Colonic mucosa (tissue), 4 donors: ENCODE data around the gene FBXL12. TPM values are rescaled to one million over a fixed set of nuclear protein-coding genes. Genes with fewer than 3 reads are reported as not detected.
A peak's percentile ranks its signal among the peaks of the same experiment; 100 is the strongest.

Source experiments
- DNase-seq: peaks from one replicate; pipeline ENCODE4 v3.0.0-alpha.2; 2020
- H3K27ac ChIP-seq: fragments of 200-600 bp; one replicate; pipeline ENCODE4 v1.8.0; 2021
- H3K27me3 ChIP-seq: fragments of 200-600 bp; one replicate; pipeline ENCODE4 v1.8.0; 2021
- H3K36me3 ChIP-seq: fragments of 200-600 bp; one replicate; pipeline ENCODE4 v1.8.0; 2021
- H3K4me1 ChIP-seq: fragments of 200-600 bp; one replicate; pipeline ENCODE4 v1.8.0; 2021; ENCODE audit warnings: mild to moderate bottlenecking
- H3K4me3 ChIP-seq: fragments of 200-600 bp; one replicate; pipeline ENCODE4 v1.8.0; 2021
- H3K9ac ChIP-seq, 2 donors: one replicate each; pipeline ENCODE4 v1.7.0; 2013; ENCODE audit warnings: control low read depth in 2 of 2, low read depth in 2 of 2, low read length in 2 of 2
- H3K9me3 ChIP-seq: fragments of 200-600 bp; one replicate; pipeline ENCODE4 v1.8.0; 2021
- intact Hi-C: fragments of 100-400 bp; cut with DNase I; formaldehyde crosslinking; loops from one replicate; pipeline ENCODE4 v1.14.1; 2022
- total RNA-seq, 2 donors: library from RNA; stranded (reverse); fragmentation: NEBNext Ultra II Directional in 1 of 2; extraction: Animal tissue kit (Norgen Biotek cat#: 25700) in 1 of 2; gene quantifications; one replicate each; pipeline ENCODE4 v1.2.1, GENCODE V29; 2021
- TF ChIP-seq, protein P1 (sequence below): fragments of 200-600 bp; IDR thresholded peaks from one replicate; pipeline ENCODE4 v1.8.0; 2022; ENCODE audit warnings: antibody characterized with exemption, mild to moderate bottlenecking
- donor health status: healthy.
- donor health status: DM: no; HTN: no; CAD: no.
- donor health status: DM: no; HTN: no; CAD: no.

Gene FBXL12
- total RNA-seq, 2 donors from 2014 or later = 30.5 to 30.7 TPM

DNA sequence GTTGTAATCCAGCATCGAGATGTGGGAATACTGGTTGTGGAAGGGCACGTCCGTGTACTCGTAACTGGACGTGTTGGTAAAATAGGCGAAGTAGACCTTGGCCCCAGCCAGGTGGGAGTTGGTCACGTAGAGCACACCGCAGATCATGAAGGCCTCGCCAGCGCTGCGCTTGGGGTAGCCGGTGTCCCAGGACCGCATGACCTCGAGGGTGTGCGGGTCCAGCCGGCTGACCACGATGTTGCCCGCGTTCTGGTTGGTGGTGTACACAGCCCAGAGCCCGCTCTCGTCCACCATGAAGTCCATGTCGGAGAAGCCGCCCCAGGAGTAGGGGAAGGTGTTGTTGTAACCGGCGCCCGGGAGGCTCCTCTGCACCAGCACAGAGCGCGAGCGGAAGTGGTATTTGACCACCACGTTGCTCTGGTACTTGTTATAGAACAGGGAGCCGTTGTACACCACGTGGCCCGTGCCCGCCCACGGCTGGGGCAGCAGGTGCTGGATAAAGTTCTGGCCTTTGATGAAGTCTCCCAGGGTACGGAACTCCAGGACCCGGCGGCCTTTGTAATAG, 35.5 kb upstream of the FBXL12 start:
- DNase-seq = no peak
- H3K9ac ChIP-seq = no peak overlapping the region
- H3K9me3 ChIP-seq = no peaks in the 10 kb centered on the region

DNA sequence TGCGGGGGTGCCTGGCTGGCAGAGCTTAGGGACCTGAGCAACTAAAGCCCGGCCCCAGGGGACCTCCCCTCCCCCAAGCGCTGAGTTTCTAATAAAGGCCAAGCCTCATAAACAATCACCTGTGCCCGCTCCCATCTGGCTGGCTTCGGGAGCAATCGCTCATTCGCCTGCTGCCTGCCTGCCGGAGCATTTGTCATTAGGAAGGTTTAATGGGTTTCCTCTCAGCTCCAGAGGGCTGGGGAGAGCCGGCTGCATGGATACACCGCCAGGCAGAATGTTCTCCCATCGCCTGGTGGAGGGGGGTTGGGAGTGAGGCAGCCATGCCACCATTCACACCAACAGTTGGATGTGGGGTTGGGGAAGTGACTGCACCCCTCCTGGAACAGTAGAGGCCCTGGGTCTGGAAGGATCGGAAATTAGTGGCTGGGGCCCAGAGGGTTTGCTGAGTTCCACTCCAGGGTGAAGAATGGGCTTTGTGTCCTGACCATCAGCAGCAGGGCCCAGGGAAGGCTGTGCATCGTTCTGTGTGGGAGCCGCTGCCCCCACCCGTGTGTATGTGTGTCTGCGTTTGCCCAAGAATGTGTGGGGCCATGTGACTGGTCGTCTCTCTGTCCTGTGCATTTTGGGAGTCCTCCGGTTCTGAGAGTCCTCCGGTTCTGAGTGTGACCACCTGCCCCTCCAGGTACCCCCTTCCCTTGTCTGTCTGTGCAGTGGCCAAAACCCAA, 31.5 kb upstream of the FBXL12 start:
- H3K36me3 ChIP-seq = no peaks in the 10 kb centered on the region
- H3K4me3 ChIP-seq = no peak overlapping the region
- H3K9me3 ChIP-seq = no peaks in the 10 kb centered on the region
- H3K9ac ChIP-seq = no peak overlapping the region
- DNase-seq = no peak
- TF ChIP-seq, protein P1, sequence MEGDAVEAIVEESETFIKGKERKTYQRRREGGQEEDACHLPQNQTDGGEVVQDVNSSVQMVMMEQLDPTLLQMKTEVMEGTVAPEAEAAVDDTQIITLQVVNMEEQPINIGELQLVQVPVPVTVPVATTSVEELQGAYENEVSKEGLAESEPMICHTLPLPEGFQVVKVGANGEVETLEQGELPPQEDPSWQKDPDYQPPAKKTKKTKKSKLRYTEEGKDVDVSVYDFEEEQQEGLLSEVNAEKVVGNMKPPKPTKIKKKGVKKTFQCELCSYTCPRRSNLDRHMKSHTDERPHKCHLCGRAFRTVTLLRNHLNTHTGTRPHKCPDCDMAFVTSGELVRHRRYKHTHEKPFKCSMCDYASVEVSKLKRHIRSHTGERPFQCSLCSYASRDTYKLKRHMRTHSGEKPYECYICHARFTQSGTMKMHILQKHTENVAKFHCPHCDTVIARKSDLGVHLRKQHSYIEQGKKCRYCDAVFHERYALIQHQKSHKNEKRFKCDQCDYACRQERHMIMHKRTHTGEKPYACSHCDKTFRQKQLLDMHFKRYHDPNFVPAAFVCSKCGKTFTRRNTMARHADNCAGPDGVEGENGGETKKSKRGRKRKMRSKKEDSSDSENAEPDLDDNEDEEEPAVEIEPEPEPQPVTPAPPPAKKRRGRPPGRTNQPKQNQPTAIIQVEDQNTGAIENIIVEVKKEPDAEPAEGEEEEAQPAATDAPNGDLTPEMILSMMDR = no peak
- intact Hi-C loops = no loop called here
- H3K27ac ChIP-seq = no peak overlapping the region
- no peaks in the 10 kb centered on the region for H3K4me1 ChIP-seq
- H3K27me3 ChIP-seq = no peaks in the 10 kb centered on the region

More for the DNA sequence above, 35.5 kb upstream of the FBXL12 start:
- no peak overlapping the region for H3K4me3 ChIP-seq
- no peaks in the 10 kb centered on the region for H3K27me3 ChIP-seq
- no peak overlapping the region for H3K27ac ChIP-seq
- no peaks in the 10 kb centered on the region for H3K36me3 ChIP-seq
- intact Hi-C loops = no loop called here
- no peaks in the 10 kb centered on the region for H3K4me1 ChIP-seq
- TF ChIP-seq, protein P1 = no peak

DNA sequence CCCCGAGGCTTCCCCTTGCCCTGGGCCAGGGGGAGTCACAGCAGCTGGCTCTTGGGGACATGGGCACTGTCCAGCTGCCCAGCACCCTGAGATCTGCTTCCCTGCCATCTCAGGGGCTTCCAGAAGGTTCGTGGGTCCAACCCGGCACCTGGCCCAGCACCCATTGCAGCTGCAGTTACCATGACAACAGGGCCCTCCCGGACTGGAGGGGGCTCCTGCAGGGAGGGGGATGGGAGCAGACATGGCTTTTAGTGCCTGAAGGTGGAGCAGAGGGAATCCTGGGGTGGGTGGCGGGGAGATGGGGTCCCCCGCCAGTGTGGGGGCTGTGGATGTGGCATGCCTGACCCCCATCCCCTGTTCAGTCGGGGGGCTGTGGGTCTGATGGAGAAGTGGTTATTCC, 30.9 kb upstream of the FBXL12 start:
- intact Hi-C loops = loop anchor here (2.0 kb wide), 1 partner anchor 65 kb away; no protein-coding TSS in a partner anchor
- no peaks in the 10 kb centered on the region for H3K9me3 ChIP-seq
- H3K4me3 ChIP-seq = no peak overlapping the region
- no peaks in the 10 kb centered on the region for H3K36me3 ChIP-seq
- no peak overlapping the region for H3K9ac ChIP-seq
- no peaks in the 10 kb centered on the region for H3K27me3 ChIP-seq
- TF ChIP-seq, protein P1 = no peak
- H3K27ac ChIP-seq = no peak overlapping the region
- H3K4me1 ChIP-seq = no peaks in the 10 kb centered on the region
- no peak for DNase-seq

DNA sequence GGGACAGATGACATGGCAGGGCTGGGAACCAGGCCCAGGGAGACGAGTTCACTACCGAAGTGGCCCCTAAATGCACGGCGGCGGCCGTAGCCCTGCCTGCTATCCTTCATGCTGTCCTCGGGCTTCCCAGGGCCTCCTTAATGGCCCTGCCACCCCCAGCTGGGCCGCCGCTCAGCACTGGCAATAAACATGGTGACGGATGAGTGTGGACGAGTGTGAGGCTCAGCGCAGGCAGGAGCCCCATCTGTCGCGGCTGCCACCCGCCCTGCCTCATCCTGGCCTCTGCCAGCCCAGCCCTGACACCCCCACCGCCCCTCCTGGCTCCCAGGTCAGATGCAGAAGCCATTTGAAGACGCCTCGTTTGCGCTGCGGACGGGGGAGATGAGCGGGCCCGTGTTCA, 29.9 kb upstream of the FBXL12 start:
- intact Hi-C loops = loop anchor here (2.0 kb wide), 1 partner anchor 66 kb away; no protein-coding TSS in a partner anchor
- no peak for DNase-seq
- Histone ChIP-seq H3K4me1 (no peaks in the 10 kb centered on the region), H3K4me3 (no peak overlapping the region), H3K36me3 (peaks cover 5% of the 10 kb centered on the region), H3K9me3 (no peaks in the 10 kb centered on the region), H3K27ac (no peak overlapping the region), H3K9ac (no peak overlapping the region), H3K27me3 (no peaks in the 10 kb centered on the region)
- TF ChIP-seq, protein P1 = no peak

DNA sequence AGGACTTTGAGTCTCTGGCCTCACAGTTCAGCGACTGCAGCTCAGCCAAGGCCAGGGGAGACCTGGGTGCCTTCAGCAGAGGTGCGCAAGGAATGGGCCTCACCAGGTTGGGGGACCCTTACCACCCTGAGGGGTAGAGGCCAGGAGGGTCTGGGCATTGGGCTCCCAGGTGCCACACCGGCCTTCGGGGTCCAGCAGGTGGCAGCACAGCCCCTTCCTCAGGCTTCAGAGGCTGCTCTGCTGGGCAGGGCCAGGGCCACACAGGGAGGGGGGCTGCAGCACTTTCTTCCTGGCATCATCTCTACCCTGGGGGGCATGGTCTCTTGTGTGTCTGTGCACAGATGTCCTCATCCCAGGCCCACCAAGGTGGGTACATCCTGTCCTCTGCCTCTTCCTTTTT, 29.2 kb upstream of the FBXL12 start:
- peaks cover 5% of the 10 kb centered on the region for H3K36me3 ChIP-seq

More for the DNA sequence above, 29.2 kb upstream of the FBXL12 start:
- TF ChIP-seq, protein P1 = peak; percentile 24
- Histone ChIP-seq H3K9me3 (no peaks in the 10 kb centered on the region), H3K4me1 (no peaks in the 10 kb centered on the region), H3K4me3 (no peak overlapping the region), H3K27ac (no peak overlapping the region), H3K27me3 (no peaks in the 10 kb centered on the region), H3K9ac (no peak overlapping the region)
- intact Hi-C loops = loop anchor here (2.0 kb wide), 1 partner anchor 67 kb away; no protein-coding TSS in a partner anchor
- no peak for DNase-seq
